HG03196 (cell line): ENCODE measurements around the gene TCTN1.

Experiments used
- ATAC-seq: cut with Tn5 transposase; IDR thresholded peaks from one replicate; pipeline ENCODE4 v1.9.1; 2021; ENCODE audit not compliant: unreplicated experiment

TCTN1 gene

GRCh38 chr12:110677982-110678381, 64.1 kb downstream of the TCTN1 start:
- ATAC-seq = no peak

- no peak for ATAC-seq
Measured at GRCh38 chr12:110679201-110679600, 65.3 kb downstream of the TCTN1 start.

- no peak for ATAC-seq
Measured at GRCh38 chr12:110680032-110680431, 66.1 kb downstream of the TCTN1 start.

- no peak for ATAC-seq
Measured at GRCh38 chr12:110683888-110684287, 70.0 kb downstream of the TCTN1 start.

GRCh38 chr12:110684312-110684836, 70.4 kb downstream of the TCTN1 start:
- no peak for ATAC-seq

- no peak for ATAC-seq
Measured at GRCh38 chr12:110686294-110686903, 72.5 kb downstream of the TCTN1 start.

- no peak for ATAC-seq
Measured at GRCh38 chr12:110687396-110688169, 73.7 kb downstream of the TCTN1 start.

GRCh38 chr12:110688446-110689280, 74.7 kb downstream of the TCTN1 start, which contains the start of gene HVCN1:
HVCN1 (minus strand) TSS chr12:110689115; CDS start chr12:110683245, 5,870 bp downstream.
- no peak for ATAC-seq

- no peak for ATAC-seq
Measured at GRCh38 chr12:110689281-110690126, 75.6 kb downstream of the TCTN1 start.

- ATAC-seq = no peak
Measured at GRCh38 chr12:110690127-110690430, 76.2 kb downstream of the TCTN1 start.

- ATAC-seq = no peak
Measured at GRCh38 chr12:110693731-110694130, 79.8 kb downstream of the TCTN1 start.

GRCh38 chr12:110694330-110694901, 80.5 kb downstream of the TCTN1 start:
- no peak for ATAC-seq

- ATAC-seq = no peak
Measured at GRCh38 chr12:110696283-110696682, 82.4 kb downstream of the TCTN1 start.

- ATAC-seq = no peak
Measured at GRCh38 chr12:110697236-110697635, 83.3 kb downstream of the TCTN1 start.

- peak; percentile 81 for ATAC-seq
Measured at GRCh38 chr12:110698171-110698902, 84.4 kb downstream of the TCTN1 start.
